Measurements from ENCODE around the gene FHIT.

The FHIT gene

GRCh38 chr3:60047426-60048200, 1203.6 kb downstream of the FHIT start:
- Mint-ChIP-seq H3K27ac (no peak overlapping the region), H3K4me1 (ENCODE audit: low read depth) (no peaks in the 10 kb centered on the region), H3K4me3 (no peak overlapping the region), H3K27me3 (no peaks in the 10 kb centered on the region), H3K9me3 (peaks cover 14% of the 10 kb centered on the region), H3K36me3 (ENCODE audit: low read depth) (no peaks in the 10 kb centered on the region)
- intact Hi-C loops (cut with micrococcal nuclease): no loop called here

GRCh38 chr3:60046210-60046609, 1205.0 kb downstream of the FHIT start:
- Mint-ChIP-seq H3K27ac (no peak overlapping the region), H3K36me3 (ENCODE audit: low read depth) (no peaks in the 10 kb centered on the region), H3K4me1 (ENCODE audit: low read depth) (no peaks in the 10 kb centered on the region), H3K9me3 (peaks cover 14% of the 10 kb centered on the region), H3K27me3 (no peaks in the 10 kb centered on the region), H3K4me3 (no peak overlapping the region)
- intact Hi-C loops (cut with micrococcal nuclease): no loop called here

GRCh38 chr3:60045686-60046085, 1205.6 kb downstream of the FHIT start:
- H3K4me3 Mint-ChIP-seq: no peak overlapping the region
- no peaks in the 10 kb centered on the region for H3K4me1 Mint-ChIP-seq (ENCODE audit: low read depth)
- no peaks in the 10 kb centered on the region for H3K27me3 Mint-ChIP-seq
- no peak overlapping the region for H3K27ac Mint-ChIP-seq
- H3K9me3 Mint-ChIP-seq: peaks cover 14% of the 10 kb centered on the region
- H3K36me3 Mint-ChIP-seq (ENCODE audit: low read depth): no peaks in the 10 kb centered on the region
- intact Hi-C loops (cut with micrococcal nuclease): no loop called here

- Mint-ChIP-seq H3K27ac (no peak overlapping the region), H3K27me3 (no peaks in the 10 kb centered on the region), H3K9me3 (no peaks in the 10 kb centered on the region), H3K4me3 (no peak overlapping the region), H3K4me1 (ENCODE audit: low read depth) (no peaks in the 10 kb centered on the region), H3K36me3 (ENCODE audit: low read depth) (no peaks in the 10 kb centered on the region)
- intact Hi-C loops (cut with micrococcal nuclease): no loop called here
Measured at GRCh38 chr3:60036803-60037202, 1214.4 kb downstream of the FHIT start.

GRCh38 chr3:60033901-60034453, 1217.3 kb downstream of the FHIT start:
- H3K36me3 Mint-ChIP-seq (ENCODE audit: low read depth): no peaks in the 10 kb centered on the region
- H3K9me3 Mint-ChIP-seq: no peaks in the 10 kb centered on the region
- H3K27me3 Mint-ChIP-seq: no peaks in the 10 kb centered on the region
- no peaks in the 10 kb centered on the region for H3K4me1 Mint-ChIP-seq (ENCODE audit: low read depth)
- no peak overlapping the region for H3K4me3 Mint-ChIP-seq
- intact Hi-C loops (cut with micrococcal nuclease): no loop called here
- no peak overlapping the region for H3K27ac Mint-ChIP-seq

GRCh38 chr3:60030982-60031381, 1220.3 kb downstream of the FHIT start:
- H3K4me3 Mint-ChIP-seq: no peak overlapping the region
- H3K36me3 Mint-ChIP-seq (ENCODE audit: low read depth): no peaks in the 10 kb centered on the region
- no peak overlapping the region for H3K27ac Mint-ChIP-seq
- intact Hi-C loops (cut with micrococcal nuclease): no loop called here
- H3K4me1 Mint-ChIP-seq (ENCODE audit: low read depth): no peaks in the 10 kb centered on the region
- H3K9me3 Mint-ChIP-seq: no peaks in the 10 kb centered on the region
- H3K27me3 Mint-ChIP-seq: no peaks in the 10 kb centered on the region

GRCh38 chr3:60028233-60028632, 1223.0 kb downstream of the FHIT start:
- intact Hi-C loops (cut with micrococcal nuclease): no loop called here
- H3K4me1 Mint-ChIP-seq (ENCODE audit: low read depth): no peaks in the 10 kb centered on the region

GRCh38 chr3:60027335-60027734, 1223.9 kb downstream of the FHIT start:
- Mint-ChIP-seq H3K4me1 (ENCODE audit: low read depth) (no peaks in the 10 kb centered on the region), H3K4me3 (no peak overlapping the region), H3K27ac (no peak overlapping the region), H3K36me3 (ENCODE audit: low read depth) (no peaks in the 10 kb centered on the region), H3K27me3 (no peaks in the 10 kb centered on the region), H3K9me3 (no peaks in the 10 kb centered on the region)
- intact Hi-C loops (cut with micrococcal nuclease): no loop called here

More at GRCh38 chr3:60028233-60028632, 1223.0 kb downstream of the FHIT start:
- H3K27me3 Mint-ChIP-seq: no peaks in the 10 kb centered on the region
- no peak overlapping the region for H3K27ac Mint-ChIP-seq
- no peaks in the 10 kb centered on the region for H3K36me3 Mint-ChIP-seq (ENCODE audit: low read depth)
- H3K9me3 Mint-ChIP-seq: no peaks in the 10 kb centered on the region
- H3K4me3 Mint-ChIP-seq: no peak overlapping the region

GRCh38 chr3:60025096-60026050, 1225.9 kb downstream of the FHIT start:
- Mint-ChIP-seq H3K27ac (no peak overlapping the region), H3K27me3 (no peaks in the 10 kb centered on the region), H3K4me1 (ENCODE audit: low read depth) (no peaks in the 10 kb centered on the region), H3K4me3 (no peak overlapping the region), H3K36me3 (ENCODE audit: low read depth) (no peaks in the 10 kb centered on the region), H3K9me3 (no peaks in the 10 kb centered on the region)
- intact Hi-C loops (cut with micrococcal nuclease): no loop called here

GRCh38 chr3:60024400-60024799, 1226.9 kb downstream of the FHIT start:
- no peaks in the 10 kb centered on the region for H3K27me3 Mint-ChIP-seq
- H3K27ac Mint-ChIP-seq: no peak overlapping the region
- no peaks in the 10 kb centered on the region for H3K4me1 Mint-ChIP-seq (ENCODE audit: low read depth)
- intact Hi-C loops (cut with micrococcal nuclease): no loop called here
- no peaks in the 10 kb centered on the region for H3K36me3 Mint-ChIP-seq (ENCODE audit: low read depth)
- H3K9me3 Mint-ChIP-seq: no peaks in the 10 kb centered on the region
- no peak overlapping the region for H3K4me3 Mint-ChIP-seq

- Mint-ChIP-seq H3K27me3 (no peaks in the 10 kb centered on the region), H3K4me3 (no peak overlapping the region), H3K9me3 (no peaks in the 10 kb centered on the region), H3K36me3 (ENCODE audit: low read depth) (no peaks in the 10 kb centered on the region), H3K27ac (no peak overlapping the region), H3K4me1 (ENCODE audit: low read depth) (no peaks in the 10 kb centered on the region)
- intact Hi-C loops (cut with micrococcal nuclease): no loop called here
Measured at GRCh38 chr3:60023189-60023588, 1228.1 kb downstream of the FHIT start.

- H3K27ac Mint-ChIP-seq: no peak overlapping the region
- no peaks in the 10 kb centered on the region for H3K4me1 Mint-ChIP-seq (ENCODE audit: low read depth)
- H3K36me3 Mint-ChIP-seq (ENCODE audit: low read depth): no peaks in the 10 kb centered on the region
- H3K9me3 Mint-ChIP-seq: no peaks in the 10 kb centered on the region
- no peaks in the 10 kb centered on the region for H3K27me3 Mint-ChIP-seq
- intact Hi-C loops (cut with micrococcal nuclease): no loop called here
- H3K4me3 Mint-ChIP-seq: no peak overlapping the region
Measured at GRCh38 chr3:60017631-60018030, 1233.6 kb downstream of the FHIT start.

- no peaks in the 10 kb centered on the region for H3K9me3 Mint-ChIP-seq
- intact Hi-C loops (cut with micrococcal nuclease): no loop called here
- no peak overlapping the region for H3K4me3 Mint-ChIP-seq
- no peaks in the 10 kb centered on the region for H3K27me3 Mint-ChIP-seq
- H3K36me3 Mint-ChIP-seq (ENCODE audit: low read depth): no peaks in the 10 kb centered on the region
- H3K27ac Mint-ChIP-seq: no peak overlapping the region
- peaks cover 6% of the 10 kb centered on the region for H3K4me1 Mint-ChIP-seq (ENCODE audit: low read depth)
Measured at GRCh38 chr3:60015032-60015705, 1236.1 kb downstream of the FHIT start.

- Mint-ChIP-seq H3K4me1 (ENCODE audit: low read depth) (peaks cover 6% of the 10 kb centered on the region), H3K4me3 (no peak overlapping the region), H3K27me3 (no peaks in the 10 kb centered on the region), H3K36me3 (ENCODE audit: low read depth) (no peaks in the 10 kb centered on the region), H3K27ac (no peak overlapping the region), H3K9me3 (no peaks in the 10 kb centered on the region)
- intact Hi-C loops (cut with micrococcal nuclease): no loop called here
Measured at GRCh38 chr3:60013241-60013640, 1238.0 kb downstream of the FHIT start.

All from dendritic cell treated with granulocyte-macrophage colony-stimulating factor and Interleukin-4, amounts not matched to agents 40 ng/mL and 50 ng/mL, for 4 days (primary cell).